Measurements from ENCODE around the gene ORC2. TPM values are rescaled to one million over a fixed set of nuclear protein-coding genes. Genes with fewer than 3 reads are reported as not detected.

ORC2 gene
- total RNA-seq, 1 donor from 2014 or later = 16.3 TPM

GRCh38 chr2:200961674-200962073, 1.8 kb downstream of the ORC2 start:
- DNase-seq (ENCODE audit: low read depth) (no peak), FAIRE-seq (no peak)
- TF ChIP-seq CTCF (IDR thresholded peaks at IDR 0.05; ENCODE audit: insufficient read depth, low read length, severe bottlenecking) = no peak

DNA sequence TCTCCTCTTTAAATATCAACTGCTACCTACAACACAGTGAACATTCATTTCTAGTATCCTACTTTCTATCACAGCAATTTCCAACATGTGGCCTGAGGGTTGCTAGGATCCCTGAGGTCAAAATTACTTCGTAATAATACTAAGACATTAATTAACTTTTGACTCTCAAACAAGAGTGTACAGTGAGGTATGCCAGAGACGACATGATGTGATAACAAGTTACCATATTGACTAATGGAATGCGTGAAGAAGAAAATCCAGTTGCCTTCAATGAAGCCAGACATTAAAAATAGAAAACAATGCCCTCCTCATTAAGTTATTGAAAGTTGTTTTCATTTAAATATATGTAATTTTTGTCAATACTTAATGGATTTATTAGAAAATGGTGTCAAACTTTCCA, 13.1 kb downstream of the ORC2 start:
- DNase-seq (ENCODE audit: low read depth) (no peak), FAIRE-seq (no peak)
- Histone ChIP-seq H3K4me3 (ENCODE audit: low read depth, low read length) (no peak overlapping the region), H3K27me3 (ENCODE audit: control insufficient read depth, insufficient read depth, low read length) (no peaks in the 10 kb centered on the region), H3K36me3 (ENCODE audit: control insufficient read depth, insufficient read depth, low read length) (peaks cover 3% of the 10 kb centered on the region)
- TF ChIP-seq CTCF (IDR thresholded peaks at IDR 0.05; ENCODE audit: insufficient read depth, low read length, severe bottlenecking) = no peak

More at GRCh38 chr2:200961674-200962073, 1.8 kb downstream of the ORC2 start:
- H3K36me3 ChIP-seq (ENCODE audit: control insufficient read depth, insufficient read depth, low read length) = peaks cover 1% of the 10 kb centered on the region
- H3K4me3 ChIP-seq (ENCODE audit: low read depth, low read length) = no peak overlapping the region
- no peaks in the 10 kb centered on the region for H3K27me3 ChIP-seq (ENCODE audit: control insufficient read depth, insufficient read depth, low read length)

DNA sequence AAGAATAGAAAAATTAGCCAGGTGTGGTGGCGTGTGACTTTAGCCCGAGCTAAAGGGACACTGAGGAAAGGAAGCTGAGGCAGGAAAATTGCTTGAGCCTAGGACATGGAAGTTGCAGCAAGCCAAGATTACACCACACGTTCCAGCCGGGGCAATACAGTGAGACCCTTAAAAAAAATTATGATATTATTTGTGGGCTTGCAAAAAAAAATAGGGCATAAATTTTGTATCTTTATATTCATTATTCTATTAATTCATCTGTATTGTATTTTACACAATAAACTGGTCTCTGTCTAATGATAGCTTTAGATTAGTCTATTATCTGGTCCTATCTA, 18.1 kb downstream of the ORC2 start:
- FAIRE-seq (no peak), DNase-seq (ENCODE audit: low read depth) (no peak)
- Histone ChIP-seq H3K4me3 (ENCODE audit: low read depth, low read length) (no peak overlapping the region), H3K27me3 (ENCODE audit: control insufficient read depth, insufficient read depth, low read length) (no peaks in the 10 kb centered on the region), H3K36me3 (ENCODE audit: control insufficient read depth, insufficient read depth, low read length) (peaks cover 5% of the 10 kb centered on the region)
- TF ChIP-seq CTCF (IDR thresholded peaks at IDR 0.05; ENCODE audit: insufficient read depth, low read length, severe bottlenecking) = no peak

GRCh38 chr2:200944467-200945394, 18.7 kb downstream of the ORC2 start:
- H3K4me3 ChIP-seq (ENCODE audit: low read depth, low read length) = no peak overlapping the region
- TF ChIP-seq CTCF (IDR thresholded peaks at IDR 0.05; ENCODE audit: insufficient read depth, low read length, severe bottlenecking) = no peak
- peaks cover 6% of the 10 kb centered on the region for H3K36me3 ChIP-seq (ENCODE audit: control insufficient read depth, insufficient read depth, low read length)
- no peak for FAIRE-seq
- H3K27me3 ChIP-seq (ENCODE audit: control insufficient read depth, insufficient read depth, low read length) = no peaks in the 10 kb centered on the region
- DNase-seq (ENCODE audit: low read depth) = peak; percentile 94

- TF ChIP-seq CTCF (IDR thresholded peaks at IDR 0.05; ENCODE audit: insufficient read depth, low read length, severe bottlenecking) = no peak
- Histone ChIP-seq H3K4me3 (ENCODE audit: low read depth, low read length) (no peak overlapping the region), H3K27me3 (ENCODE audit: control insufficient read depth, insufficient read depth, low read length) (no peaks in the 10 kb centered on the region), H3K36me3 (ENCODE audit: control insufficient read depth, insufficient read depth, low read length) (peaks cover 6% of the 10 kb centered on the region)
- DNase-seq (ENCODE audit: low read depth) (no peak), FAIRE-seq (no peak)
Observed at GRCh38 chr2:200943527-200944105, 19.8 kb downstream of the ORC2 start.
